22Rv1 (cell line): ENCODE data around the gene CAPN3.

Source experiments
- CTCF ChIP-seq: fragments of 450-650 bp; IDR thresholded peaks from 2 replicates; pipeline ENCODE4 v1.5.1; 2017; ENCODE audit warnings: mild to moderate bottlenecking
- ZFX ChIP-seq: fragments of 450-650 bp; IDR thresholded peaks from 2 replicates; pipeline ENCODE4 v1.6.1; 2017; ENCODE audit warnings: antibody characterized with exemption, borderline replicate concordance

GRCh38 chr15:42368096-42368495 lies 8.8 kb downstream of the CAPN3 start:
- TF ChIP-seq CTCF (no peak), ZFX (no peak)
